ENCODE measurements around the gene SMIM38. TPM values are rescaled to one million over a fixed set of nuclear protein-coding genes. Genes with fewer than 3 reads are reported as not detected.

SMIM38 gene
- total and polyA plus RNA-seq, 2 of the 4 experiments (the other 2 are of a cell fraction), result under 0.01 to 0.05 TPM

- no peak for ATAC-seq (ENCODE audit: low read depth)
Observed at GRCh38 chr11:69111624-69112542, 43.9 kb upstream of the SMIM38 start.

More at GRCh38 chr11:69111624-69112542, 43.9 kb upstream of the SMIM38 start:
- no peak overlapping the region for H4K5ac ChIP-seq (ENCODE audit: low read depth, low read length)
- H2BK5ac ChIP-seq (ENCODE audit: low read depth, low read length, poor library complexity, severe bottlenecking), result no peak overlapping the region
- H3K18ac ChIP-seq (ENCODE audit: low read depth, low read length), result no peak overlapping the region
- intact Hi-C loops (cut with micrococcal nuclease) (no loop called here), in situ Hi-C loops (cut with MboI; ENCODE audit: low sequenced_read_pairs) (loop anchor here (25.0 kb wide), 1 partner anchor 1075 kb away; no protein-coding TSS in a partner anchor), dilution Hi-C loops (cut with HindIII; ENCODE audit: low sequenced_read_pairs, unreplicated experiment) (no loop called here)
- no peak for TF ChIP-seq POLR2A (IDR thresholded peaks at IDR 0.05; ENCODE audit: low read depth, low read length)
- no peak for TF ChIP-seq RCOR1 (IDR thresholded peaks at IDR 0.05; ENCODE audit: insufficient replicate concordance, low read length)
- TF ChIP-seq CHD1 (IDR thresholded peaks at IDR 0.05; ENCODE audit: low read depth, low read length), result no peak
- no peak for TF ChIP-seq MAZ (IDR thresholded peaks at IDR 0.05; ENCODE audit: borderline replicate concordance, low read depth, low read length)
- TF ChIP-seq MAFK (IDR thresholded peaks at IDR 0.05; ENCODE audit: low read depth, low read length), result no peak
- TF ChIP-seq ELK1 (IDR thresholded peaks at IDR 0.05; ENCODE audit: borderline replicate concordance, low read depth, low read length), result no peak
- no peak for TF ChIP-seq NFE2L2 (IDR thresholded peaks at IDR 0.05; ENCODE audit: low read depth, low read length)
- no peak for TF ChIP-seq FOS (IDR thresholded peaks at IDR 0.05; ENCODE audit: low read depth, low read length)
- no peak for TF ChIP-seq RAD21 (IDR thresholded peaks at IDR 0.05; ENCODE audit: low read length)
- TF ChIP-seq SMC3 (IDR thresholded peaks at IDR 0.05; ENCODE audit: low read depth, low read length), result no peak
- TF ChIP-seq CEBPB (IDR thresholded peaks at IDR 0.05; ENCODE audit: low read depth, low read length), result no peak
- TF ChIP-seq USF2 (IDR thresholded peaks at IDR 0.05; ENCODE audit: low read depth, low read length), result no peak
- TF ChIP-seq BHLHE40 (IDR thresholded peaks at IDR 0.05; ENCODE audit: low read depth, low read length), result no peak
- H2AK5ac ChIP-seq (ENCODE audit: low read depth, low read length), result no peak overlapping the region
- H3K27ac ChIP-seq (ENCODE audit: insufficient read depth, low read length), result no peak overlapping the region
- no peaks in the 10 kb centered on the region for H3K9me1 ChIP-seq (ENCODE audit: insufficient read depth, low read length)
- no TSS peak for BruUV-seq (replicated peaks)
- no peak overlapping the region for H4K8ac ChIP-seq (ENCODE audit: low read depth in 2 of 2, low read length in 2 of 2)
- no peak overlapping the region for H2BK120ac ChIP-seq (ENCODE audit: low read depth, low read length)
- H2AK9ac ChIP-seq (replicated peaks; ENCODE audit: low read depth, low read length, poor library complexity), result no peak overlapping the region
- no peak overlapping the region for H3K4me3 ChIP-seq (ENCODE audit: insufficient read depth, low read depth, low read length)
- no peaks in the 10 kb centered on the region for H3K36me3 ChIP-seq (ENCODE audit: control insufficient read depth, insufficient read depth, low read length)
- no peak overlapping the region for H2BK20ac ChIP-seq (ENCODE audit: low read depth, low read length)
- no peaks in the 10 kb centered on the region; the same call in 1 of the 2 replicates for H4K20me1 ChIP-seq (ENCODE audit: insufficient read depth, low read length)
- no peak overlapping the region for H3K4me2 ChIP-seq (ENCODE audit: low read depth, low read length)
- no peak overlapping the region for H3K4ac ChIP-seq (ENCODE audit: low read depth, low read length)
- CTCF ChIA-PET, result no interaction called here
- no peak overlapping the region for H3K23ac ChIP-seq (ENCODE audit: low read depth, low read length)
- peaks cover 14% of the 10 kb centered on the region; the same call in 1 of the 2 replicates for H3K27me3 ChIP-seq (ENCODE audit: control insufficient read depth, insufficient read depth, low read length)
- H3K14ac ChIP-seq (replicated peaks; ENCODE audit: low read depth, low read length), result no peak overlapping the region
- peaks cover 4% of the 10 kb centered on the region; the same call in 1 of the 2 replicates for H3K4me1 ChIP-seq (ENCODE audit: control insufficient read depth, insufficient read depth, low read length)
- no peak overlapping the region for H2AFZ ChIP-seq (replicated peaks; ENCODE audit: low read length, poor library complexity)
- H3K9ac ChIP-seq (ENCODE audit: low read depth, low read length), result no peak overlapping the region
- no peaks in the 10 kb centered on the region for H3K79me1 ChIP-seq (ENCODE audit: low read depth in 1 of 2, low read length in 2 of 2)
- no peak overlapping the region for H2BK15ac ChIP-seq (ENCODE audit: low read depth, low read length)
- POLR2A ChIA-PET (ENCODE audit: unreplicated experiment), result no interaction called here
- H3K56ac ChIP-seq (ENCODE audit: extremely low read depth, insufficient read depth, low read length), result no peak overlapping the region
- H3K9me3 ChIP-seq (ENCODE audit: control insufficient read depth, insufficient read depth, low read length), result peaks cover 5% of the 10 kb centered on the region; the same call in 1 of the 2 replicates
- no peak for DNase-seq
- no peak overlapping the region for H4K91ac ChIP-seq (ENCODE audit: insufficient read depth, low read depth, low read length)
- 80% methylated on average over 5 of the region's 20 CpGs; no CpG with 5 or more reads in 1 of the 2 experiments for WGBS, 2 experiments (ENCODE audit: extremely low coverage in 2 of 2, insufficient read length in 1 of 2)

Data from IMR-90 (cell line).